T-helper 2 cell treated with Interferon-gamma antibody and Interleukin-4, amounts not matched to agents 100 ng/mL and 5 ng/mL, for 36 hours (primary cell): Measurements from ENCODE around the gene GUCA1A. TPM values are rescaled to one million over a fixed set of nuclear protein-coding genes. Genes with fewer than 3 reads are reported as not detected.

Experiments
- total RNA-seq: library from RNA; stranded (reverse); gene quantifications from 2 replicates; pipeline ENCODE4 v1.2.3, GENCODE V29; 2022

Gene GUCA1A
- total RNA-seq, 1 donor from 2014 or later, result not detected

Other genes with a start within 250 kb of the GUCA1A start
- gene CCND3, start 231.6 kb upstream of the GUCA1A start, total RNA-seq, result 462 and 476 TPM in 2 replicates
- 42.6 and 47.5 TPM in 2 replicates for gene TAF8, start 122.8 kb upstream of the GUCA1A start, total RNA-seq
- gene C6orf132, start 30.7 kb upstream of the GUCA1A start, total RNA-seq, result 0.05 TPM in 2 replicates
- 1.3 and 1.6 TPM in 2 replicates for gene GUCA1B, start 21.6 kb downstream of the GUCA1A start, total RNA-seq
- gene MRPS10, start 44.5 kb downstream of the GUCA1A start, total RNA-seq, result 35.8 and 35.9 TPM in 2 replicates